GM19025 (cell line): ENCODE measurements around the gene WNT7B.

Source experiments
- ATAC-seq: cut with Tn5 transposase; IDR thresholded peaks from one replicate; pipeline ENCODE4 v1.9.1; 2021; ENCODE audit warnings: mild to moderate bottlenecking, low read depth, moderate library complexity; ENCODE audit not compliant: unreplicated experiment

WNT7B gene

GRCh38 chr22:45997077-45997776 is 20.3 kb upstream of the WNT7B start:
- ATAC-seq, result no peak

DNA sequence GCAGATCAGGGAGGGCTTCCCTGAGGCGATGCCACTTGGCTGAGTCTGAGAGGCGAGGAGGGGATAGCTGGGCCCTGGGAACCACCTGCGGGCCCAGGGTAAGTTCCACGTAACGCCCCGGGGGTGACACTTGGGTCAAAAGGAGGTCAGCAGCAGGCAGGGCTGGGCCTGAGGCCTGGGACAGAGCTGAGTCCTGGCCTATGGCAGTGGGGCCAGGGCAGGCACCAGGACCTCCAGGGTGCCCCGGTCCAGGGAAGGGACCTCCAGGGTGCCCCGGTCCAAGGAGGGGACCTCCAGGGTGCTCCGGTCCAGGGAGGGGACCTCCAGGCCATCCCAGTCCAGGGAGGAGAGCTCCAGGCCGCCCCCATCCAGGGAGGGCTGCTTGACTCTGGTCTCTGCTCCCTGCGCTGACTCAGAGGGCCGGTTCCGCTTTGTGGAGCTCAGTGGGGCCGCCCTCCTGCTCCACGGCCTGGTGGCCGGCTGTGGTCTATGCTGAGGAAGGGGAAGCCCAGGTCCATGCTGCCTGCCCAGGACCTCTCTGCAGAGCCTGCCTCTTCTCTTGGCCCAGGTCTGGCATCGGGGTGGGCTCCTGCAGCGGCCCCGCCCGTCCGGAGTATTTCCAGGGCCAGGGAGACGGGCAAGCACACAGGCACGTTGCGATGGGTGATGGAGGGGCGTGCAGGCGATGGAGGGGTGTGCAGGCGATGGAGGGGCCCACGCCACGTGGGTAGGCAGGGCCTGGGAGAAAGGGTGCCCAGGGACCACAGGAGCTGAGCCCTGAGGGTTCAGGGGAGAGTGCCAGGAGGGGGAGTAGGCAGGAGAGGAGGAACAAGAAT is 19.5 kb upstream of the WNT7B start:
- no peak for ATAC-seq

- no peak for ATAC-seq
Observed at GRCh38 chr22:45995405-45996101, 18.6 kb upstream of the WNT7B start.

DNA sequence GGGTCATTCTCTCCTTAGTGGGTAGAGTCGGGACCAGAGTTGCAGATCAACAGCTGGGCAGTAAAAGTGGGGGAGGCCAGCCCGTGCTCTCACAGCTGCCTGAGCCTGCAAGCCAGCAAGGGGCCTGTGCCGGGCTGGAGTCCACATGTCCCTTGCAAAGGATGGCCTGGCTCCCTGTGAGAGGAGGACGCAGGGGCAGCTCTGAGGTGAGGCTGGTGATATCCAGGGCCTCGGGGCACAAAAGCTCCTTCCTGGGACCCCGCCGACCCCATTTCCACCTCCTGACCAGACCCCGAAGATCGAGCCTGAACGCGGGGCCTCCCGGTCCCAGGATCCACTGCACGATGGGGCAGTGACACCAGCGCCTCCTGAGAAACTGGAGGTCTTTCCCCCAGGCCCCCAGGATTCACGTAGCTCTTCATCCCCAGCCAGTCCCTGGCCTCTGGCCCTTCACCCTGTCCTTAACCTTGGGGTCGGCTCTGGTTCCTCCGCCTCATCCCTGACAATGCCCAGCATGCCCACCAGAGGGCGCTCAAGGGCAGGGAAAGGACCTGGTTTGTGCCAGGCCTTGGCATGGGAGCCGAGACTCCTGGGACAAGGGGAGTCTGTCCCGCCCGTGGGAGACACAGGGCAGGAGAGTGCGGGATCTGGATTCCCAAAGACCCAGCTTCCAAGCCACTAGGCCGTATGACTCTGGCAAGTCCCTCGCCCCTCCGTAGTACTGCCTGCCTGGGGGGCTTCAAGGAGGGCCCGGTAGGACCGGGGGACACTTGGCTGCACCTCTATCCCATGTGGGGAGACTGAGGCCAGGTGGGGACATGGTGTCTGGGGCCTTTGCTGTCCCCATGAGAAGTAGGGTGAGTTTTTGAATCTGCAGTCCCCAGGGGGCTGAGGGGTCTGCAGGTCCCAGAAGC is 17.8 kb upstream of the WNT7B start:
- no peak for ATAC-seq

DNA sequence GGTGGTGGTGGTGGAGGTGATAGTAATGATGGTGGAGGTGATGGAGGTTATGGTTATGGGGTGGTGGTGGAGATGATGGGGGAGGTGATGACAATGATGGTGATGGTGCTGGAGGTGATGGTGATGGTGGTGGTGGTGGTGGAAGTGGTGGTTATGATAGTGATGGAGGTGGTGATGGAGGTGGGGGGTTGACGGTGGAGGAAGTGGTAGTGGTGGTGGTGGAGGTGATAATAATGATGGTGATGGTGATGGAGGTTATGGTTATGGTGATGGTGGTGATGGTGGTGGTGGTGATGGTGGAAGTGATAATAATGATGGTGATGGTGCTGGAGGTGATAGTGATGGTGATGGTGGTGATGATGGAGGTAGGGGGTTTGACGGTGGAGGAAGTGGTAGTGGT is 16.9 kb upstream of the WNT7B start:
- no peak for ATAC-seq

DNA sequence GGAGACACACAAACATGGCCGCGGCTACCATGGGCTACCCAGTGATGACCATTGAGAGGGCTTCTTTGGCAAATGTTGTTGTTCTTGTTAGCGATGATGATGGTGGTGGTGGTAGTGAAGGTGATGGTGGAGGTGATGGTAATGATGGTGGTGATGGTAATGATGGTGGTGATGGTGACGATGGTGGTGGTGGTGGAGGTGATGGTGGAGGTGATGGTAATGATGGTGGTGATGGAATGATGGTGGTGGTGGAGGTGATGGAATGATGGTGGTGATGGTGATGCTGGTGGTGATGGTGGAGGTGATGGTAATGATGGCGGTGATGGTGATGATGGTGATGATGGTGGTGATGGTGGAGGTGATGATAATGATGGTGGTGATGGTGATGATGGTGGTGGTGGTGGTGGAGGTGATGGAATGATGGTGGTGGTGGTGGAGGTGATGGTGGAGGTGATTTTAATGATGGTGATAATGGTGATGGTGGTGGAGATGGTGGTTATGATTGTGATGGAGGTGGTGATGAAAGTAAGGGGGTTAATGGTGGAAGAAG is 16.3 kb upstream of the WNT7B start:
- ATAC-seq, result no peak

DNA sequence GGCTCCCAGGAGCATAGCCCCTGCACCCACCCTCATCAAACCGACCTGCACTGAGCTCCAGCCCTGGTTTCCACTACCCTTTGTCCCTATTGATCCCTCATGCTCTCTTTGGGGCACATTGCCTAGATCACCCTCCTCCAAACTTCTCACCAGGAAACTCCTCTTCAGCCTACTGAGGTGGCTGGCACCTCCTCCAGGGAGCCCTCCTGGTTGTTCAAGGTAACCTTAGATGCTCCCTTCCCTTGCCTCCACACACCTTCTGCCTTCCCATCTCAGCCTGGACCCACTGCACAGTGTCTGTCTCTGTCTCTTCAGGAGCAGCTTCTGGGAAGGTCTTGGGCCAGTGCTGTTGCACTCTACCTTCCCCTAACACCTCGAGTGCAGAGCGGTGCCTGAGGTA is 15.8 kb upstream of the WNT7B start:
- ATAC-seq, result no peak

DNA sequence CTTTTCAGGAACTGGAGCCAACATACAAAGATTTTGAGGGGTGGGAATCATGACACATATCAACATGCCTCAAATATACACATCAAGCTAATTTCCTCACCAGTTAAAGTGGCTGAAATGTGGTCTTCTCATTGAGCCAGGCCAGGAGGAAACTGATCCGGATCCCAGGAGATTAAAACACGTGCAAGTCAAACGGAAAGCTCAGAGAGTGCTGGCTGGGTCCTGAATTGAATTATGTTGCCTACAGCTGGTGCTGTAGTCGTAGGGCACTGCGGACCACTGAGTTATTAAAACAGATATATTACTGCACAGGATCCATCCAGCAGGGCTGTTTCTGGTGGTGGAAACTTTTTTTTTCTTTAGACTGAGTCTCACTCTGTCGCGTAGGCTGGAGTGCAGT is 14.1 kb upstream of the WNT7B start:
- ATAC-seq, result no peak

GRCh38 chr22:45987136-45987861 is 10.3 kb upstream of the WNT7B start:
- ATAC-seq, result no peak

- ATAC-seq, result no peak
Observed at GRCh38 chr22:45984316-45984916, 7.5 kb upstream of the WNT7B start.

DNA sequence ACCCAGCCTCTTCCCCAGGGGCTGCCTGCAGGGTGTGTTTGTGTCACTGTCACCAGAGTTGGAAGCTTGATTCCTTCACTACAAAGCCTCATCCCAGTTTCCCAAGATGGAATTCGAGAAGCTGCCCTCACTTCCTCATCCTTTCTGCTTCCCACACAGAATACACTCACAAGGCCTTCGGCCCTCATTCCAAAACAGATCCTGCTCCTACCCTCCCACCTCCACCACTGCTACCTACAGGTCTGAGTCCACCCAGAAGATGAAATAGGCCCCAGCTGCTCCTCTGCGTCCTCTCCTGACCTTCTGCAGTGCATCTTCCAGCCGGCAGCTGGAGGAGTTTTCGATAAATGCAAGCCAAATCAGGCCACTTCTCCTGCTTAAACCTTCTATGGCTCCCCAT is 6.8 kb upstream of the WNT7B start:
- no peak for ATAC-seq

GRCh38 chr22:45980761-45981160 is 3.8 kb upstream of the WNT7B start:
- ATAC-seq, result no peak

GRCh38 chr22:45980268-45980570 is 3.3 kb upstream of the WNT7B start:
- ATAC-seq, result no peak

- ATAC-seq, result no peak
Observed at GRCh38 chr22:45978275-45978713, 1.3 kb upstream of the WNT7B start.

- ATAC-seq, result no peak
Observed at GRCh38 chr22:45977551-45978274, 751 bp upstream of the WNT7B start.

GRCh38 chr22:45976254-45977002 is 534 bp downstream of the WNT7B start:
- no peak for ATAC-seq

DNA sequence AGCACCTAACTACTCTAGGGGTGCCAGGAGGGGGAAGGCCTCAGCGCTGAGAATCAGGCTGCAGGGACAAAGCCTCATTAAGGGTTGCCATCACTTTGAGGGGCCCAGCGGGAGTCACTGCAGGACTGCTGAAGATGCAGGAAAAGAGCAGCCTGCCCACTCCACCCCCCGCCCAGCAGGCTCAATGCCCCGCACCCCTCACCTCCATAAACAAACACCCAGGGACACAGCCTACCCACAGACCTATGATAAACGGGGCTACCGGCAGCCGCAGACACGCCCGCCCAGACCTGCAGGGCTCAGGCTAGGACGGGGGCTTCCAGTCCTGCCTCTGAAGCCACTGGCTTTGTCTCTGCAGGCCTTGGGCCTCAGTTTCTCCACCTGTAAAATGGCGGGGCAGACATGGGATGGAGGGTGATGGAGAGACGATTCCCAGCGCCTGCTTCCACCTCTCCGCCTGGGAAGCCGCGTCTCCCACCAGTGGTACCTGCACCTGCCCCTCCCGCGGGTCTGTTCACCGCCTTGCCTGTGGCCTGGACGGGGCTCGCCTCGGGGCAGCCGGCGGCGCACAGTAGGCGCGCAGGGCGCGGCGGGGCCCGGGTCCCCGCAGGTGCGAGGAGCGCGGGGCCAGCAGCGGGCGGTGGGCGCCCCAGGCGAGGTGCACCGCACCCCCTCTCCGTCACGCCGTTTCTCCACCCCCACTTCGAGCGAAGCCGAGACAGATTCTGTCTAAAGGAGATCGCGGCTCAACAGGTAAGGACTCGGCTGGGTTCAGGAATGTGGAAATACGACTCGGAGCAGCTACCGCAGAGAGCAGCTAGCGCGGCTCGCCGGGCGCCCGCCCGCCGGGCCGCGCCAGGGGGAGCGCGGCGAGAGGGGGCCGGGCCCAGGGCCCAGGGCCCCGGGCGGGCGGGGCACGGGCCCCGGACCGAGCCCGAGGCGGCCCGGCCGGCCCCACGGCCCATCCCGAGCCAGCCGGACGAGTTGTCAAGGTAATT is 1.5 kb downstream of the WNT7B start:
- no peak for ATAC-seq
